Epithelial cell of proximal tubule (primary cell): ENCODE measurements around the gene AGAP3. TPM values are rescaled to one million over a fixed set of nuclear protein-coding genes. Genes with fewer than 3 reads are reported as not detected.

Experiments
- DNase-seq: peaks from one replicate; pipeline ENCODE4 v3.0.0-alpha.2; 2011; ENCODE audit warnings: low read depth
- H3K4me3 ChIP-seq: 2 replicates; pipeline ENCODE4 v1.5.1; 2011; ENCODE audit warnings: low read depth, mild to moderate bottlenecking, low read length
- total RNA-seq: library from RNA; depleted of rRNA; stranded (reverse); fragments of >200 nt; gene quantifications from 2 replicates; pipeline ENCODE4 v1.2.3, GENCODE V29; 2015
- TF ChIP-seq, protein P1 (sequence below): conservative IDR thresholded peaks from 2 replicates; pipeline ENCODE4 v1.5.1; 2012; ENCODE audit warnings: low read depth, mild to moderate bottlenecking, low read length

The AGAP3 gene
- total RNA-seq, 1 donor from 2014 or later = 60.1 TPM

GRCh38 chr7:151161757-151162156, 75.5 kb downstream of the AGAP3 start:
- no peak for DNase-seq
- no peak overlapping the region for H3K4me3 ChIP-seq
- TF ChIP-seq, protein P1, sequence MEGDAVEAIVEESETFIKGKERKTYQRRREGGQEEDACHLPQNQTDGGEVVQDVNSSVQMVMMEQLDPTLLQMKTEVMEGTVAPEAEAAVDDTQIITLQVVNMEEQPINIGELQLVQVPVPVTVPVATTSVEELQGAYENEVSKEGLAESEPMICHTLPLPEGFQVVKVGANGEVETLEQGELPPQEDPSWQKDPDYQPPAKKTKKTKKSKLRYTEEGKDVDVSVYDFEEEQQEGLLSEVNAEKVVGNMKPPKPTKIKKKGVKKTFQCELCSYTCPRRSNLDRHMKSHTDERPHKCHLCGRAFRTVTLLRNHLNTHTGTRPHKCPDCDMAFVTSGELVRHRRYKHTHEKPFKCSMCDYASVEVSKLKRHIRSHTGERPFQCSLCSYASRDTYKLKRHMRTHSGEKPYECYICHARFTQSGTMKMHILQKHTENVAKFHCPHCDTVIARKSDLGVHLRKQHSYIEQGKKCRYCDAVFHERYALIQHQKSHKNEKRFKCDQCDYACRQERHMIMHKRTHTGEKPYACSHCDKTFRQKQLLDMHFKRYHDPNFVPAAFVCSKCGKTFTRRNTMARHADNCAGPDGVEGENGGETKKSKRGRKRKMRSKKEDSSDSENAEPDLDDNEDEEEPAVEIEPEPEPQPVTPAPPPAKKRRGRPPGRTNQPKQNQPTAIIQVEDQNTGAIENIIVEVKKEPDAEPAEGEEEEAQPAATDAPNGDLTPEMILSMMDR = no peak

DNA sequence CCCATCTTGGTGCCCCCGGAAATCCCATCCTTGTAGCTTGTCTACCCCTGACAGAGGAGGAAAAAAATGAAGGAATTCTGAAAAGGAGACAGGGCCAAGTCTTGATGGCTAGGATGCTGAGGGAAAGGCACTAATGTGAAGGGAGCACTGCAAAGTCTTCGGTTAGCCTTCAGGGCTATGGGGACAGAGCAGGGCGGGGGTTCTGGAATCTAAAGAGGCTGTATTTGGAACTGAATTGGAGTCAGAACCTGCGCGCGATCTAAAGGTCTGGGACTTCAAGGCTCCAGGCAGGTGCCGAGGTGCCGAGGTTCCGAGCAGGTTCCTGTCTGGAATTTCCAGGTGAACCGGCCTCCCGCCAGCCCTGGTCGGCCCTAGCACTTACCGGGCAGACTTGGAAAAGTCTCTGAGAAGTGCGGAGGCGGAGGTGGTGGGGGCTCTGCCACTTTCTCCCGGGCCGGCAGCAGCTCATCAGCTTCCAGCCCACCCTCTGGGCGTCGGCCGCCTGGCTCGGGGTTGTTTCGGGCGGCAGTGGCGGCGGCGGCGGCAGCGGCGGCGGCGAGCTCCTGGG, 80.4 kb downstream of the AGAP3 start:
- DNase-seq = no peak
- TF ChIP-seq, protein P1 = no peak
- H3K4me3 ChIP-seq = peak overlapping the region; percentile 18

DNA sequence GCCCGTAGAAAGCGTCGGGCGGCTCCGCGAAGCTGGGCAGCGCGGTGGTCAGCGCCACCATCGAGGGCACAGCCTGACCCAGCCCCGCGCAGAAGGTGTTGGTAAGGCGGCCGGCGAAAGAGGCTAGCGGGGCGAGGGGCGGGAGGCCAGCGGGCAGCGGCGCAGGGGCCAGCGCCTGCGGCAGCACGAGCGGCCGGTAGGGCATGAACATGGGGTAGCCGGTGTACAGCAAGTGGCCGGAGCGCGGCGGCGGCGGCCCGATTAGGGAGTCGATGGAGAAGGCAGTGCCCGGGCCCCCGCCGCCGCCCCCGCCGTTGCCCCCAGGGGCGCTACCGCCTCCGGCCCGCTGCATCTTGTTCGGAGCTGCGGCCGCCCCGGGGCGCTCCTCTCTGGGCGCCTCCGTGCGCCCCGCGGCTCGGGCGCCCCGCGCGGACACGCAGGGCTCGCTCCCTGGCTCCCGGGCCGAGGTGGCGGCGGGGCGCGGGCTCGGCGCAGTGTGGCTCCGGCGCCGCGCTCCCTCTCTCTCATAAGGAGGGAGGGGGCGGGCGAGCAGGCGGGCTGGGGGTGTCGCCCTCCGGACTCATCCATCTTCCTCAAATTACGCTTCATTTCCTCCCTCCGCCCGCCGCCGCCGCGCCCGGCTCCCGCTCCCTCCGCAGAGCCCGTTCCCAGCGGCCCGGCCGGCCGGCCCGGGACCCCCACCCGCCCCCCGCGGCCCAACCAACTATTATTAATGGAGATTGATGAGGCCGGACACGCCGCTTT, 81.1 kb downstream of the AGAP3 start, which contains the start of gene GBX1:
TSS of gene GBX1 (minus strand) at position 498 of the 765 bp plus-strand sequence. CDS start at position 352, 146 bp downstream.
- no peak for DNase-seq
- TF ChIP-seq, protein P1 = no peak
- H3K4me3 ChIP-seq = peak within 1 kb of the TSS; percentile 29

DNA sequence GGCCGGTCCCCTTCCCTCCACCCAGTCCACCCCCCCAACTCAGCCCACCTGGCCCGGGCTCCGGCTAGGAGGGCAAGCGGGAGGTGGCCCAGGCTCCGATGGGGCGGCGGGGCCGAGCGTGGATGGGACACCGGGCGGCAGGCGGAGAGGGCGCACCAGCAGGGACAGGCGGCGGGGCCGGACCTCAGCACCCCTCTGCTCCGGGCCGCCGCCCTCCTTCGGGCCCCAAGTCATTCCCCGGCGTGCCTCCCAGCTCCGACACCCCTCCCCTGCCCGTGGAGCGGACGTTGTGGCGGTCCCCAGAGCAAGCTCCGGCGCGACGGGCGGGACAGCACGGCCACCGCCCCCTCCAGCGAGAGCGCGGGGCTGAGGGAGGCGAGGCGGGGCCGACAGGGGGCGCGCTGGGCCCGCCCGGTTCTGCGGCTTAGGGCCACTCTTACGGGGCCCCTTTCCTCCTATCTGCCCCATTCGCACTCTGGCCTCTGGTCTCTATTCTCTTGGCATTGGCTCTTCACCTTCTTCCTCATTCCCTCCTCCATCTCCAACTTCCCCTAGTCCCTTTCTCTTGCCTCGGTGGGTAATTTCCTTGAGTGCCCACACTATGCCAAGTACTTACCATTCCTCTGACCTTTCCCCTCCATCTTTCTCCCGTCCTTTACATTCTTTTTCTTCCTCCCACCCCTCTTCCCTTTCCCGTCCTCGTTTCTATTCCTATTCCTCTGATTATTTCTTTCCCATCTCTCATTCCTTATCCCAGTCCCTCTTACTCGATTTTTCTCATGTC, 81.9 kb downstream of the AGAP3 start:
- H3K4me3 ChIP-seq = peak overlapping the region; percentile 29
- no peak for DNase-seq
- TF ChIP-seq, protein P1 = peak; percentile 49

- no peak for DNase-seq
- TF ChIP-seq, protein P1 = no peak
- no peak overlapping the region for H3K4me3 ChIP-seq
Observed at GRCh38 chr7:151168787-151169162, 82.5 kb downstream of the AGAP3 start.

GRCh38 chr7:151172273-151173141, 86.2 kb downstream of the AGAP3 start:
- no peak overlapping the region for H3K4me3 ChIP-seq
- no peak for DNase-seq

More at GRCh38 chr7:151172273-151173141, 86.2 kb downstream of the AGAP3 start:
- TF ChIP-seq, protein P1 = peak; percentile 100
